Activated T-cell treated with anti-CD3 and anti-CD28 coated beads, Interleukin-2, amount 50 U/mL, for 48 hours (primary cell): Measurements from ENCODE around the gene SEMA6A.

Experiments used
- DNase-seq, 2 experiments: peaks; one replicate each; pipeline ENCODE4 v3.0.0-alpha.2; 2020

SEMA6A gene

GRCh38 chr5:116521173-116521872 lies 53.3 kb downstream of the SEMA6A start:
- no peak for DNase-seq

- DNase-seq = no peak
These were observed 53.9 kb downstream of the SEMA6A start for GRCh38 chr5:116520771-116521170.

GRCh38 chr5:116518423-116518822 lies 56.2 kb downstream of the SEMA6A start:
- no peak for DNase-seq

GRCh38 chr5:116517488-116517887 lies 57.1 kb downstream of the SEMA6A start:
- DNase-seq = no peak

- no peak for DNase-seq
These were observed 58.6 kb downstream of the SEMA6A start for GRCh38 chr5:116516021-116516420.

GRCh38 chr5:116514421-116514970 lies 60.1 kb downstream of the SEMA6A start:
- DNase-seq = no peak

GRCh38 chr5:116510517-116510916 lies 64.1 kb downstream of the SEMA6A start:
- DNase-seq = no peak

- no peak for DNase-seq
These were observed 65.0 kb downstream of the SEMA6A start for GRCh38 chr5:116509483-116510244.

GRCh38 chr5:116508835-116509234 lies 65.8 kb downstream of the SEMA6A start:
- no peak for DNase-seq

GRCh38 chr5:116507941-116508655 lies 66.5 kb downstream of the SEMA6A start:
- DNase-seq = no peak

GRCh38 chr5:116507051-116507537 lies 67.5 kb downstream of the SEMA6A start:
- no peak for DNase-seq

GRCh38 chr5:116506488-116506887 lies 68.1 kb downstream of the SEMA6A start:
- DNase-seq = no peak

GRCh38 chr5:116504593-116505166 lies 69.9 kb downstream of the SEMA6A start:
- DNase-seq = no peak

- DNase-seq = no peak
These were observed 72.0 kb downstream of the SEMA6A start for GRCh38 chr5:116502616-116503015.

GRCh38 chr5:116502138-116502537 lies 72.5 kb downstream of the SEMA6A start:
- no peak for DNase-seq

GRCh38 chr5:116498503-116499048 lies 76.0 kb downstream of the SEMA6A start:
- no peak for DNase-seq

- no peak for DNase-seq
These were observed 77.0 kb downstream of the SEMA6A start for GRCh38 chr5:116497631-116498030.

- no peak for DNase-seq
These were observed 78.8 kb downstream of the SEMA6A start for GRCh38 chr5:116495786-116496357.

GRCh38 chr5:116494784-116495450 lies 79.7 kb downstream of the SEMA6A start:
- no peak for DNase-seq

- DNase-seq = no peak
These were observed 81.8 kb downstream of the SEMA6A start for GRCh38 chr5:116492776-116493175.

- DNase-seq = no peak
These were observed 82.5 kb downstream of the SEMA6A start for GRCh38 chr5:116492016-116492623.
